Vagina (tissue), 2 donors: ENCODE measurements around the gene ARHGAP8. TPM values are rescaled to one million over a fixed set of nuclear protein-coding genes. Genes with fewer than 3 reads are reported as not detected.

Experiments used
- DNase-seq, 2 donors: peaks; one replicate each; pipeline ENCODE4 v3.0.0-alpha.2; 2017; ENCODE audit errors: extremely low spot score in 2 of 2
- H3K27ac ChIP-seq: fragments of 200-600 bp; sonication (generic); one replicate; pipeline ENCODE4 v1.5.1; 2019
- H3K27me3 ChIP-seq: fragments of 200-600 bp; sonication (generic); one replicate; pipeline ENCODE4 v1.5.1; 2019
- H3K36me3 ChIP-seq, 2 donors: fragments of 200-600 bp; sonication (generic); one replicate each; pipeline ENCODE4 v1.5.1; 2017 to 2019
- H3K4me1 ChIP-seq: fragments of 200-600 bp; sonication (generic); one replicate; pipeline ENCODE4 v1.5.1; 2019
- H3K4me3 ChIP-seq, 2 donors: fragments of 200-600 bp; sonication (generic); 1 replicate in 1 of 2; 2 replicates in 1 of 2; pipeline ENCODE4 v1.5.1; 2016 to 2019
- H3K9me3 ChIP-seq: fragments of 200-600 bp; sonication (generic); one replicate; pipeline ENCODE4 v1.5.1; 2019
- CTCF ChIP-seq, 3 experiments: fragments of 450-650 bp in 2 of 3; fragments of 200-600 bp in 1 of 3; sonication (generic) in 1 of 3; IDR thresholded peaks; one replicate each; pipeline ENCODE4 v1.5.1; 2017 to 2019; ENCODE audit warnings: antibody characterized with exemption in 3 of 3, mild to moderate bottlenecking in 2 of 3, moderate library complexity in 2 of 3
- POLR2A ChIP-seq, 2 donors: fragments of 450-650 bp; IDR thresholded peaks; one replicate each; pipeline ENCODE4 v1.6.1; 2017; ENCODE audit warnings: antibody characterized with exemption in 2 of 2, mild to moderate bottlenecking in 2 of 2, moderate library complexity in 2 of 2
- POLR2AphosphoS5 ChIP-seq, 2 donors: sonication (generic); formaldehyde crosslinking; IDR thresholded peaks; one replicate each; pipeline ENCODE4 v1.9.0; 2017; ENCODE audit warnings: antibody characterized with exemption in 2 of 2, mild to moderate bottlenecking in 2 of 2, low read depth in 1 of 2; ENCODE audit not compliant: insufficient read depth in 1 of 2
- intact Hi-C: fragments of 100-400 bp; cut with DNase I; formaldehyde crosslinking; loops from one replicate; pipeline ENCODE4 v1.15.1; 2023
- total RNA-seq: library from RNA; depleted of rRNA; stranded (reverse); fragments of >200 nt; gene quantifications from one replicate; pipeline ENCODE4 v1.2.3, GENCODE V29; 2016

The ARHGAP8 gene
- total RNA-seq, 1 donor from 2014 or later, result 9.3 TPM

GRCh38 chr22:44892803-44893730 lies 140.7 kb downstream of the ARHGAP8 start:
- H3K4me1 ChIP-seq, result no peaks in the 10 kb centered on the region
- no peaks in the 10 kb centered on the region for H3K36me3 ChIP-seq
- intact Hi-C loops, result no loop called here
- no peaks in the 10 kb centered on the region for H3K9me3 ChIP-seq
- no peak overlapping the region for H3K4me3 ChIP-seq
- H3K27ac ChIP-seq, result no peak overlapping the region
- TF ChIP-seq CTCF (IDR thresholded peaks at IDR 0.05), result no peak
- no peak for TF ChIP-seq POLR2AphosphoS5 (IDR thresholded peaks at IDR 0.05; ENCODE audit: insufficient read depth in 1 of 2, low read depth in 1 of 2)
- no peak for TF ChIP-seq POLR2A (IDR thresholded peaks at IDR 0.05)
- no peaks in the 10 kb centered on the region for H3K27me3 ChIP-seq
- no peak for DNase-seq

GRCh38 chr22:44893731-44894080 lies 141.3 kb downstream of the ARHGAP8 start:
- DNase-seq, result no peak
- intact Hi-C loops, result no loop called here

GRCh38 chr22:44894321-44894720 lies 141.9 kb downstream of the ARHGAP8 start:
- DNase-seq, result no peak
- Histone ChIP-seq H3K27me3 (no peaks in the 10 kb centered on the region), H3K9me3 (no peaks in the 10 kb centered on the region), H3K4me3 (no peak overlapping the region), H3K36me3 (no peaks in the 10 kb centered on the region), H3K4me1 (no peaks in the 10 kb centered on the region), H3K27ac (no peak overlapping the region)
- TF ChIP-seq POLR2A (IDR thresholded peaks at IDR 0.05), result no peak
- no peak for TF ChIP-seq POLR2AphosphoS5 (IDR thresholded peaks at IDR 0.05; ENCODE audit: insufficient read depth in 1 of 2, low read depth in 1 of 2)
- no peak for TF ChIP-seq CTCF (IDR thresholded peaks at IDR 0.05)
- intact Hi-C loops, result no loop called here

More at GRCh38 chr22:44893731-44894080, 141.3 kb downstream of the ARHGAP8 start:
- H3K9me3 ChIP-seq, result no peaks in the 10 kb centered on the region
- no peak for TF ChIP-seq POLR2AphosphoS5 (IDR thresholded peaks at IDR 0.05; ENCODE audit: insufficient read depth in 1 of 2, low read depth in 1 of 2)
- no peak for TF ChIP-seq POLR2A (IDR thresholded peaks at IDR 0.05)
- TF ChIP-seq CTCF (IDR thresholded peaks at IDR 0.05), result no peak
- H3K4me3 ChIP-seq, result no peak overlapping the region
- H3K27ac ChIP-seq, result no peak overlapping the region
- no peaks in the 10 kb centered on the region for H3K27me3 ChIP-seq
- no peaks in the 10 kb centered on the region for H3K4me1 ChIP-seq
- H3K36me3 ChIP-seq, result no peaks in the 10 kb centered on the region

GRCh38 chr22:44894782-44895181 lies 142.4 kb downstream of the ARHGAP8 start:
- H3K4me3 ChIP-seq, result no peak overlapping the region
- intact Hi-C loops, result no loop called here
- H3K27ac ChIP-seq, result no peak overlapping the region
- H3K36me3 ChIP-seq, result no peaks in the 10 kb centered on the region
- no peaks in the 10 kb centered on the region for H3K4me1 ChIP-seq
- DNase-seq, result no peak
- no peaks in the 10 kb centered on the region for H3K27me3 ChIP-seq
- TF ChIP-seq POLR2A (IDR thresholded peaks at IDR 0.05) (no peak), CTCF (IDR thresholded peaks at IDR 0.05) (no peak), POLR2AphosphoS5 (IDR thresholded peaks at IDR 0.05; ENCODE audit: insufficient read depth in 1 of 2, low read depth in 1 of 2) (no peak)
- no peaks in the 10 kb centered on the region for H3K9me3 ChIP-seq
